PC-9 (cell line): ENCODE results near the gene GBX1.

Source experiments
- EZH2 ChIP-seq: fragments of 200-600 bp; sonication (generic); IDR thresholded peaks from 2 replicates; pipeline ENCODE4 v1.8.0; 2017; ENCODE audit warnings: antibody characterized with exemption, low read depth
- TF ChIP-seq, protein P1 (sequence below): fragments of 200-600 bp; sonication (generic); conservative IDR thresholded peaks from 2 replicates; pipeline ENCODE4 v1.6.1; 2017; ENCODE audit warnings: mixed run types, antibody characterized with exemption, mild to moderate bottlenecking, moderate library complexity

DNA sequence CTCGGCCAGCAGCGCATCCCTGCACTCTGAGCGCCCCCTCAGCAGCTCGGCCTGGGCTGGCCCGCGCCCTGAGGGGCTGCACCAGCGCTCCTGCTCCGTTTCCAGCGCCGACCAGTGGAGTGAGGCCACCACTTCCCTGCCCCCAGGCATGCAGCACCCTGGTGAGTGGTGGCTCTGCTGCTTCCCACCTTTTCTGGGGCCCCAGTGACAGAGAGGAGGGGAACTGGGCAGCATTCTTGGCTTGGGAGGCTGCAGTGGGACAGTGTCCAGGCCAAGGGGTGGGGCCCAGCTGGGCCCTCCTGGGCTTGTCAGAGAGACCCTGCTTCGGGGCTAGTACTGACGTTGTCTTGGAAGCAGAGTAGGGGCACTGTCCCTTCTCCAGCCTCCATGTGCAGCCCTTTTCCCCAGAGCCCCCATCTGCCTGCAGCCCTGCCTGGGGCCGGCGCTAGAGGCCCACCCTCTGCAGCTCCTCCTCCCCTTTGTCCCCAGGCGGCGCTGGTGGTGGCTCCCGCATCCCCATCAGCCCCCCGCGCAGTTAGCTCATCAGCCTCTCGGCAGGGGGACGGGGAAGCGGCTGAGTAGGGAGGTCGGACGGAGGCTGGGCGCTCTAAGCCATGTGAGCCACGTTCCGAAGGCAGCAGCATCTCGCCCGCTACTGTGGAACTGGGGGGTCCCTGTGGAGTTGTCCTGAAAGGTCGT is 29.2 kb downstream of the GBX1 start:
- TF ChIP-seq, protein P1, sequence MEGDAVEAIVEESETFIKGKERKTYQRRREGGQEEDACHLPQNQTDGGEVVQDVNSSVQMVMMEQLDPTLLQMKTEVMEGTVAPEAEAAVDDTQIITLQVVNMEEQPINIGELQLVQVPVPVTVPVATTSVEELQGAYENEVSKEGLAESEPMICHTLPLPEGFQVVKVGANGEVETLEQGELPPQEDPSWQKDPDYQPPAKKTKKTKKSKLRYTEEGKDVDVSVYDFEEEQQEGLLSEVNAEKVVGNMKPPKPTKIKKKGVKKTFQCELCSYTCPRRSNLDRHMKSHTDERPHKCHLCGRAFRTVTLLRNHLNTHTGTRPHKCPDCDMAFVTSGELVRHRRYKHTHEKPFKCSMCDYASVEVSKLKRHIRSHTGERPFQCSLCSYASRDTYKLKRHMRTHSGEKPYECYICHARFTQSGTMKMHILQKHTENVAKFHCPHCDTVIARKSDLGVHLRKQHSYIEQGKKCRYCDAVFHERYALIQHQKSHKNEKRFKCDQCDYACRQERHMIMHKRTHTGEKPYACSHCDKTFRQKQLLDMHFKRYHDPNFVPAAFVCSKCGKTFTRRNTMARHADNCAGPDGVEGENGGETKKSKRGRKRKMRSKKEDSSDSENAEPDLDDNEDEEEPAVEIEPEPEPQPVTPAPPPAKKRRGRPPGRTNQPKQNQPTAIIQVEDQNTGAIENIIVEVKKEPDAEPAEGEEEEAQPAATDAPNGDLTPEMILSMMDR: no peak
- TF ChIP-seq EZH2: no peak
